ENCODE data around the gene CCDC86. TPM values are rescaled to one million over a fixed set of nuclear protein-coding genes. Genes with fewer than 3 reads are reported as not detected.
A peak's percentile ranks its signal among the peaks of the same experiment; 100 is the strongest.

Gene CCDC86
- total and polyA plus RNA-seq, 4 experiments from 2014 or later = 7.5 to 17.2 (median 11.0) TPM

- H3K27ac ChIP-seq (ENCODE audit: low read depth, low read length) = no peak overlapping the region
- no peaks in the 10 kb centered on the region for H3K36me3 ChIP-seq (ENCODE audit: insufficient read depth, low read length)
- no peaks in the 10 kb centered on the region for H3K27me3 ChIP-seq (ENCODE audit: insufficient read depth, low read length)
- no peak overlapping the region for H3K4me3 ChIP-seq (ENCODE audit: low read length in 2 of 2)
- ChIA-PET POLR2A (ENCODE audit: partially characterized antibody) (interaction anchor here (1.4 kb wide), 1 partner anchor 22 kb away, joined by 3 read pairs; no protein-coding TSS in a partner anchor), CTCF (ENCODE audit: partially characterized antibody) (interaction anchor here (1.2 kb wide), 2 partner anchors 9 to 33 kb away, joined by 4 to 5 read pairs; partner anchors contain the start of gene PTGDR2)
- no peaks in the 10 kb centered on the region for H3K36me3 Mint-ChIP-seq
- H3K9me3 ChIP-seq (ENCODE audit: control insufficient read depth in 1 of 2, low read length in 2 of 2) = no peaks in the 10 kb centered on the region
- intact Hi-C loops (cut with micrococcal nuclease) = no loop called here
- peaks cover 3% of the 10 kb centered on the region in 2 donors for H3K27me3 Mint-ChIP-seq
- H3K27ac Mint-ChIP-seq = peak overlapping the region in 2 of 7 donors; percentile 47 to 58
- H3K4me1 ChIP-seq (ENCODE audit: insufficient read depth, low read length) = no peaks in the 10 kb centered on the region
- peaks cover 0 to 2% (median 0%) of the 10 kb centered on the region in 8 donors for H3K9me3 Mint-ChIP-seq
- H3K4me1 Mint-ChIP-seq = no peaks in the 10 kb centered on the region
- no peak for DNase-seq
- peak overlapping the region in 1 of 8 donors; percentile 49 for H3K4me3 Mint-ChIP-seq
These were observed 23.1 kb downstream of the CCDC86 start for GRCh38 chr11:60864856-60865513.

GRCh38 chr11:60866911-60867870 lies 25.3 kb downstream of the CCDC86 start, which contains the start of gene ZP1:
ZP1 (plus strand) TSS chr11:60867542; CDS start chr11:60867562, 20 bp downstream.
- H3K27me3 ChIP-seq (ENCODE audit: insufficient read depth, low read length) = no peaks in the 10 kb centered on the region
- H3K4me1 ChIP-seq (ENCODE audit: insufficient read depth, low read length) = peaks cover 7% of the 10 kb centered on the region
- ChIA-PET POLR2A (ENCODE audit: partially characterized antibody) (interaction anchor here (0.6 kb wide), 1 partner anchor 892 kb away, joined by 3 read pairs; no protein-coding TSS in a partner anchor), CTCF (ENCODE audit: partially characterized antibody) (interaction anchor here (1.4 kb wide), 1 partner anchor 16 kb away, joined by 4 read pairs; no protein-coding TSS in a partner anchor)
- no peak within 1 kb of the TSS for H3K4me3 Mint-ChIP-seq
- DNase-seq = no peak
- H3K36me3 Mint-ChIP-seq = no peaks in the 10 kb centered on the region
- H3K27ac Mint-ChIP-seq = peak within 1 kb of the TSS in 1 of 7 donors; percentile 64
- peaks cover 3% of the 10 kb centered on the region in 2 donors for H3K27me3 Mint-ChIP-seq
- no peak within 1 kb of the TSS for H3K4me3 ChIP-seq (ENCODE audit: low read length in 2 of 2)
- H3K9me3 ChIP-seq (ENCODE audit: control insufficient read depth in 1 of 2, low read length in 2 of 2) = no peaks in the 10 kb centered on the region
- peaks cover 0 to 2% (median 0%) of the 10 kb centered on the region in 8 donors for H3K9me3 Mint-ChIP-seq
- no peak within 1 kb of the TSS for H3K27ac ChIP-seq (ENCODE audit: low read depth, low read length)
- peaks cover 0 to 12% (median under 1%) of the 10 kb centered on the region in 4 donors for H3K4me1 Mint-ChIP-seq
- no peaks in the 10 kb centered on the region for H3K36me3 ChIP-seq (ENCODE audit: insufficient read depth, low read length)
- intact Hi-C loops (cut with micrococcal nuclease) = no loop called here

GRCh38 chr11:60867871-60868681 lies 26.2 kb downstream of the CCDC86 start:
- peaks cover 12% of the 10 kb centered on the region for H3K4me1 ChIP-seq (ENCODE audit: insufficient read depth, low read length)
- Mint-ChIP-seq H3K27ac (peak overlapping the region in 1 of 7 donors; percentile 25), H3K9me3 (peaks cover 0 to 2% (median 0%) of the 10 kb centered on the region in 8 donors), H3K4me1 (peaks cover 2 to 16% (median 3%) of the 10 kb centered on the region in 4 donors), H3K4me3 (no peak overlapping the region), H3K36me3 (no peaks in the 10 kb centered on the region), H3K27me3 (peaks cover 3% of the 10 kb centered on the region in 2 donors)
- no peaks in the 10 kb centered on the region for H3K36me3 ChIP-seq (ENCODE audit: insufficient read depth, low read length)
- no peaks in the 10 kb centered on the region for H3K27me3 ChIP-seq (ENCODE audit: insufficient read depth, low read length)
- intact Hi-C loops (cut with micrococcal nuclease) = no loop called here
- CTCF ChIA-PET (ENCODE audit: partially characterized antibody) = interaction anchor here (0.7 kb wide), 1 partner anchor 40 kb away, joined by 3 read pairs; no protein-coding TSS in a partner anchor
- H3K9me3 ChIP-seq (ENCODE audit: control insufficient read depth in 1 of 2, low read length in 2 of 2) = no peaks in the 10 kb centered on the region
- POLR2A ChIA-PET (ENCODE audit: partially characterized antibody) = interaction anchor here (0.6 kb wide), 1 partner anchor 892 kb away, joined by 3 read pairs; no protein-coding TSS in a partner anchor
- H3K4me3 ChIP-seq (ENCODE audit: low read length in 2 of 2) = no peak overlapping the region
- DNase-seq = no peak
- no peak overlapping the region for H3K27ac ChIP-seq (ENCODE audit: low read depth, low read length)

- CTCF ChIA-PET (ENCODE audit: partially characterized antibody) = interaction anchor here (0.9 kb wide), 1 partner anchor 19 kb away, joined by 3 read pairs; no protein-coding TSS in a partner anchor
- H3K4me3 Mint-ChIP-seq = no peak overlapping the region
These were observed 27.0 kb downstream of the CCDC86 start for GRCh38 chr11:60868682-60869450.

GRCh38 chr11:60869451-60869825 lies 27.5 kb downstream of the CCDC86 start:
- H3K36me3 Mint-ChIP-seq = no peaks in the 10 kb centered on the region
- ChIA-PET CTCF (ENCODE audit: partially characterized antibody) (interaction anchor here (0.9 kb wide), 1 partner anchor 19 kb away, joined by 3 read pairs; no protein-coding TSS in a partner anchor), POLR2A (ENCODE audit: partially characterized antibody) (interaction anchor here (1.0 kb wide), 1 partner anchor 47 kb away, joined by 3 read pairs; no protein-coding TSS in a partner anchor)
- peaks cover 17% of the 10 kb centered on the region for H3K4me1 ChIP-seq (ENCODE audit: insufficient read depth, low read length)
- no peak overlapping the region for H3K4me3 ChIP-seq (ENCODE audit: low read length in 2 of 2)
- peaks cover 3 to 22% (median 6%) of the 10 kb centered on the region in 4 donors for H3K4me1 Mint-ChIP-seq
- no peaks in the 10 kb centered on the region for H3K36me3 ChIP-seq (ENCODE audit: insufficient read depth, low read length)
- intact Hi-C loops (cut with micrococcal nuclease) = no loop called here
- peak overlapping the region in 1 of 7 donors; percentile 75 for H3K27ac Mint-ChIP-seq
- H3K27me3 Mint-ChIP-seq = peaks cover 3% of the 10 kb centered on the region in 2 donors
- no peaks in the 10 kb centered on the region for H3K27me3 ChIP-seq (ENCODE audit: insufficient read depth, low read length)
- no peak for DNase-seq
- peaks cover 0 to 2% (median 0%) of the 10 kb centered on the region in 8 donors for H3K9me3 Mint-ChIP-seq
- no peaks in the 10 kb centered on the region for H3K9me3 ChIP-seq (ENCODE audit: control insufficient read depth in 1 of 2, low read length in 2 of 2)
- H3K4me3 Mint-ChIP-seq = no peak overlapping the region
- no peak overlapping the region for H3K27ac ChIP-seq (ENCODE audit: low read depth, low read length)

More at GRCh38 chr11:60868682-60869450, 27.0 kb downstream of the CCDC86 start:
- no peak overlapping the region for H3K27ac ChIP-seq (ENCODE audit: low read depth, low read length)
- POLR2A ChIA-PET (ENCODE audit: partially characterized antibody) = interaction anchor here (1.0 kb wide), 1 partner anchor 47 kb away, joined by 3 read pairs; no protein-coding TSS in a partner anchor
- intact Hi-C loops (cut with micrococcal nuclease) = no loop called here
- DNase-seq = no peak
- Mint-ChIP-seq H3K27me3 (peaks cover 3% of the 10 kb centered on the region in 2 donors), H3K9me3 (peaks cover 0 to 2% (median 0%) of the 10 kb centered on the region in 8 donors), H3K36me3 (no peaks in the 10 kb centered on the region), H3K27ac (peak overlapping the region in 2 of 7 donors; percentile 12 to 25), H3K4me1 (peaks cover 3 to 18% (median 5%) of the 10 kb centered on the region in 4 donors)
- no peaks in the 10 kb centered on the region for H3K36me3 ChIP-seq (ENCODE audit: insufficient read depth, low read length)
- H3K27me3 ChIP-seq (ENCODE audit: insufficient read depth, low read length) = no peaks in the 10 kb centered on the region
- H3K4me1 ChIP-seq (ENCODE audit: insufficient read depth, low read length) = peaks cover 17% of the 10 kb centered on the region
- no peaks in the 10 kb centered on the region for H3K9me3 ChIP-seq (ENCODE audit: control insufficient read depth in 1 of 2, low read length in 2 of 2)
- H3K4me3 ChIP-seq (ENCODE audit: low read length in 2 of 2) = no peak overlapping the region

- Mint-ChIP-seq H3K27me3 (peaks cover 3% of the 10 kb centered on the region in 2 donors), H3K36me3 (no peaks in the 10 kb centered on the region), H3K27ac (peak overlapping the region in 3 of 7 donors; percentile 27 to 46 (median 43)), H3K4me3 (no peak overlapping the region), H3K4me1 (peaks cover 3 to 22% (median 6%) of the 10 kb centered on the region in 4 donors), H3K9me3 (peaks cover 0 to 2% (median 0%) of the 10 kb centered on the region in 8 donors)
- no peak overlapping the region for H3K27ac ChIP-seq (ENCODE audit: low read depth, low read length)
- no peak overlapping the region for H3K4me3 ChIP-seq (ENCODE audit: low read length in 2 of 2)
- intact Hi-C loops (cut with micrococcal nuclease) = no loop called here
- no peaks in the 10 kb centered on the region for H3K27me3 ChIP-seq (ENCODE audit: insufficient read depth, low read length)
- ChIA-PET POLR2A (ENCODE audit: partially characterized antibody) (no interaction called here), CTCF (ENCODE audit: partially characterized antibody) (interaction anchor here (1.0 to 1.2 kb wide), 2 partner anchors 17 to 29 kb away, joined by 4 read pairs; no protein-coding TSS in a partner anchor)
- peaks cover 17% of the 10 kb centered on the region for H3K4me1 ChIP-seq (ENCODE audit: insufficient read depth, low read length)
- no peaks in the 10 kb centered on the region for H3K36me3 ChIP-seq (ENCODE audit: insufficient read depth, low read length)
- DNase-seq = peak in 1 of 5 donors; percentile 24
- no peaks in the 10 kb centered on the region for H3K9me3 ChIP-seq (ENCODE audit: control insufficient read depth in 1 of 2, low read length in 2 of 2)
These were observed 28.4 kb downstream of the CCDC86 start for GRCh38 chr11:60870276-60870675.
